HL-60 (cell line): ENCODE results near the gene ZNF408.

Source experiments
- DNase-seq, 2 experiments: peaks; one replicate each; pipeline ENCODE4 v3.0.0-alpha.2; 2010 to 2020; ENCODE audit warnings: low read depth in 1 of 2, low spot score in 1 of 2
- H3K27ac ChIP-seq: fragments of 250-450 bp; sonication (Bioruptor Pico); replicated peaks from 2 replicates; pipeline ENCODE4 v1.5.1; 2020; ENCODE audit warnings: mild to moderate bottlenecking, moderate library complexity
- H3K27me3 ChIP-seq: fragments of 250-450 bp; sonication (Bioruptor Pico); 2 replicates; pipeline ENCODE4 v1.5.1; 2021; ENCODE audit warnings: mild to moderate bottlenecking, moderate library complexity; ENCODE audit not compliant: insufficient read depth, poor library complexity, severe bottlenecking
- H3K4me3 ChIP-seq: replicated peaks from 2 replicates; pipeline ENCODE4 v1.5.1; 2011; ENCODE audit warnings: mild to moderate bottlenecking, control low read depth, low read length; ENCODE audit not compliant: insufficient read depth
- GABPA ChIP-seq: IDR thresholded peaks from 2 replicates; pipeline ENCODE4 v1.6.1; 2012; ENCODE audit warnings: low read depth
- POLR2AphosphoS5 ChIP-seq: IDR thresholded peaks from 2 replicates; pipeline ENCODE4 v1.6.1; 2012; ENCODE audit warnings: low read depth
- SPI1 ChIP-seq: IDR thresholded peaks from 2 replicates; pipeline ENCODE4 v1.6.1; 2012; ENCODE audit warnings: low read depth, mild to moderate bottlenecking, borderline replicate concordance
- TF ChIP-seq, protein P1 (sequence below): IDR thresholded peaks from 2 replicates; pipeline ENCODE4 v1.6.1; 2012; ENCODE audit warnings: low read depth; ENCODE audit not compliant: insufficient replicate concordance
- TF ChIP-seq, protein P2 (sequence below): IDR thresholded peaks from one replicate; pipeline ENCODE4 v1.5.1; 2011; ENCODE audit warnings: low read length, control low read depth, inconsistent platforms; ENCODE audit not compliant: insufficient read depth

The ZNF408 gene

DNA sequence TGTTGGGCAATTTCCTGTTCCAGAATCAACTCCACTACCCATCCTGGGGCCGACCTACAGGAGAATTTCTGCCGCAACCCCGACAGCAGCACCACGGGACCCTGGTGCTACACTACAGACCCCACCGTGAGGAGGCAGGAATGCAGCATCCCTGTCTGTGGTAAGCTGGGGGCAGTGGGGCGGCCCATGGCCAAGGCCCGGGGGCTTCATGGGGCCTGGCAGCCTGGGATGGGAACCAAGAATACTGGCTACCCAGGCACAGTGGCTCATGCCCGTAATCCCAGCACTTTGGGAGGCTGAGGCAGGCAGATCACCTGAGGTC lies 22.5 kb downstream of the ZNF408 start:
- no peak overlapping the region for H3K4me3 ChIP-seq
- H3K27ac ChIP-seq, result no peak overlapping the region
- no peaks in the 10 kb centered on the region for H3K27me3 ChIP-seq
- TF ChIP-seq, protein P1, sequence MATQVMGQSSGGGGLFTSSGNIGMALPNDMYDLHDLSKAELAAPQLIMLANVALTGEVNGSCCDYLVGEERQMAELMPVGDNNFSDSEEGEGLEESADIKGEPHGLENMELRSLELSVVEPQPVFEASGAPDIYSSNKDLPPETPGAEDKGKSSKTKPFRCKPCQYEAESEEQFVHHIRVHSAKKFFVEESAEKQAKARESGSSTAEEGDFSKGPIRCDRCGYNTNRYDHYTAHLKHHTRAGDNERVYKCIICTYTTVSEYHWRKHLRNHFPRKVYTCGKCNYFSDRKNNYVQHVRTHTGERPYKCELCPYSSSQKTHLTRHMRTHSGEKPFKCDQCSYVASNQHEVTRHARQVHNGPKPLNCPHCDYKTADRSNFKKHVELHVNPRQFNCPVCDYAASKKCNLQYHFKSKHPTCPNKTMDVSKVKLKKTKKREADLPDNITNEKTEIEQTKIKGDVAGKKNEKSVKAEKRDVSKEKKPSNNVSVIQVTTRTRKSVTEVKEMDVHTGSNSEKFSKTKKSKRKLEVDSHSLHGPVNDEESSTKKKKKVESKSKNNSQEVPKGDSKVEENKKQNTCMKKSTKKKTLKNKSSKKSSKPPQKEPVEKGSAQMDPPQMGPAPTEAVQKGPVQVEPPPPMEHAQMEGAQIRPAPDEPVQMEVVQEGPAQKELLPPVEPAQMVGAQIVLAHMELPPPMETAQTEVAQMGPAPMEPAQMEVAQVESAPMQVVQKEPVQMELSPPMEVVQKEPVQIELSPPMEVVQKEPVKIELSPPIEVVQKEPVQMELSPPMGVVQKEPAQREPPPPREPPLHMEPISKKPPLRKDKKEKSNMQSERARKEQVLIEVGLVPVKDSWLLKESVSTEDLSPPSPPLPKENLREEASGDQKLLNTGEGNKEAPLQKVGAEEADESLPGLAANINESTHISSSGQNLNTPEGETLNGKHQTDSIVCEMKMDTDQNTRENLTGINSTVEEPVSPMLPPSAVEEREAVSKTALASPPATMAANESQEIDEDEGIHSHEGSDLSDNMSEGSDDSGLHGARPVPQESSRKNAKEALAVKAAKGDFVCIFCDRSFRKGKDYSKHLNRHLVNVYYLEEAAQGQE, result no peak
- TF ChIP-seq SPI1 (no peak), POLR2AphosphoS5 (no peak), GABPA (no peak)
- TF ChIP-seq, protein P2, sequence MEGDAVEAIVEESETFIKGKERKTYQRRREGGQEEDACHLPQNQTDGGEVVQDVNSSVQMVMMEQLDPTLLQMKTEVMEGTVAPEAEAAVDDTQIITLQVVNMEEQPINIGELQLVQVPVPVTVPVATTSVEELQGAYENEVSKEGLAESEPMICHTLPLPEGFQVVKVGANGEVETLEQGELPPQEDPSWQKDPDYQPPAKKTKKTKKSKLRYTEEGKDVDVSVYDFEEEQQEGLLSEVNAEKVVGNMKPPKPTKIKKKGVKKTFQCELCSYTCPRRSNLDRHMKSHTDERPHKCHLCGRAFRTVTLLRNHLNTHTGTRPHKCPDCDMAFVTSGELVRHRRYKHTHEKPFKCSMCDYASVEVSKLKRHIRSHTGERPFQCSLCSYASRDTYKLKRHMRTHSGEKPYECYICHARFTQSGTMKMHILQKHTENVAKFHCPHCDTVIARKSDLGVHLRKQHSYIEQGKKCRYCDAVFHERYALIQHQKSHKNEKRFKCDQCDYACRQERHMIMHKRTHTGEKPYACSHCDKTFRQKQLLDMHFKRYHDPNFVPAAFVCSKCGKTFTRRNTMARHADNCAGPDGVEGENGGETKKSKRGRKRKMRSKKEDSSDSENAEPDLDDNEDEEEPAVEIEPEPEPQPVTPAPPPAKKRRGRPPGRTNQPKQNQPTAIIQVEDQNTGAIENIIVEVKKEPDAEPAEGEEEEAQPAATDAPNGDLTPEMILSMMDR, result no peak
- DNase-seq, result no peak

DNA sequence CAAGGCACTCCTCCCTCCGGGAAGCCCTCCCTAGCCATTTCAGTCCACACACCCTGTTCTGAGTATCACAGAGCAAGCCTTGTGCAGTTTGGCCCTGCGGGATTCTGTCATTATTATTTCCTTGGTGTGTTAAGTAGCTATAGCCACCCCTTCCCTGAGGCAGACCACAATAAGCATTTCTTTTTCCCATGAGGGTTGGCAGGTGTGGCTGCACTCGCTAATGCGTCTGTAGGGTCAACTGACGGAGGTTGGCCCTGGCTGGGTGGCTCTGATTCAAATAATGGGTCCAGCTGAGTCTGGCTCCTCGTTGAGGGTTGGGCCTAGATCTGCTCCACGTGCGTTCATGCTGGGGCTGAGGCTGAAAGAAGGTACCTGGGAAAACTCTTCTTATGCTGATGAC lies 23.3 kb downstream of the ZNF408 start:
- TF ChIP-seq SPI1 (no peak), POLR2AphosphoS5 (no peak), GABPA (no peak)
- TF ChIP-seq, protein P2, result no peak
- TF ChIP-seq, protein P1, result no peak
- no peak for DNase-seq
- no peaks in the 10 kb centered on the region for H3K27me3 ChIP-seq
- no peak overlapping the region for H3K27ac ChIP-seq
- H3K4me3 ChIP-seq, result no peak overlapping the region

DNA sequence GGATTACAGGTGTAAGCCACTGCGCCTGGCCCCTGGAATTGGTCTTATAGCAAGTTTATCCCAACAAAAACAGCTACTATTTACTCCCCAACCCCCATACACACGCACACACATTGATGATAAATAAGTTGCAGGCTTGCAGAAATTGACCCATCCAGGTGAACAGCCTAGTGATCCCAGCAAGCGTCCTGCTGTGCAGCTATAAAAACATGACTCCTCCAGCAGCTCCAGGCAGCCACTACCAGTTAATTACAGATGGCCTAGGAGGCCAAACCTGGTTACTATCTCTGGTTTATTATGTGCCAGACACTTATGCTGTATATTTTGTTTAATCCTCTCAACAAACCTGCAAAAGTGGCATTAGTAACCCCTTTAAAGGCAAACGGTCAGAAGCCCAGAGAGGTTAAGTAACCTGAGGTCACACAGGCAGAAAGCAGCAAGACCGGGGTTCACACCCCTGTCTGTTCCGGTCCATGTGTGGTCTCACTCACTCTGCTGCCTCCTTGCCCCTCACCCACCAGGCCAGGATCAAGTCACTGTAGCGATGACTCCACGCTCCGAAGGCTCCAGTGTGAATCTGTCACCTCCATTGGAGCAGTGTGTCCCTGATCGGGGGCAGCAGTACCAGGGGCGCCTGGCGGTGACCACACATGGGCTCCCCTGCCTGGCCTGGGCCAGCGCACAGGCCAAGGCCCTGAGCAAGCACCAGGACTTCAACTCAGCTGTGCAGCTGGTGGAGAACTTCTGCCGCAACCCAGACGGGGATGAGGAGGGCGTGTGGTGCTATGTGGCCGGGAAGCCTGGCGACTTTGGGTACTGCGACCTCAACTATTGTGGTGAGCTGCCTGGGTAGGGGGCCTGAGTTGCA lies 24.7 kb downstream of the ZNF408 start:
- Histone ChIP-seq H3K27me3 (no peaks in the 10 kb centered on the region), H3K27ac (no peak overlapping the region), H3K4me3 (no peak overlapping the region)
- no peak for DNase-seq
- TF ChIP-seq, protein P2, result no peak
- TF ChIP-seq, protein P1, result no peak
- no peak for TF ChIP-seq POLR2AphosphoS5
- TF ChIP-seq SPI1, result no peak
- no peak for TF ChIP-seq GABPA
